Keratinocyte (primary cell): Measurements from ENCODE around the gene CNTNAP2.

ENCODE experiments used
- CTCF ChIP-seq, 3 experiments: IDR thresholded peaks in 1 of 3; conservative IDR thresholded peaks in 1 of 3; optimal IDR thresholded peaks in 1 of 3; 2 replicates in 2 of 3; 3 replicates in 1 of 3; pipeline versions ENCODE3 to v1.5.1; 2011; ENCODE audit warnings: low read length in 3 of 3, mild to moderate bottlenecking in 3 of 3, moderate library complexity in 2 of 3, control low read depth in 1 of 3, inconsistent platforms in 1 of 3; ENCODE audit not compliant: insufficient read depth in 2 of 3; ENCODE audit errors: extremely low read depth in 1 of 3
- EZH2 ChIP-seq: IDR thresholded peaks from one replicate; pipeline ENCODE4 v1.6.1; 2012; ENCODE audit warnings: inconsistent platforms, mild to moderate bottlenecking, low read length, moderate library complexity

- TF ChIP-seq CTCF (optimal IDR thresholded peaks at IDR 0.05 in 1 of 3, IDR thresholded peaks at IDR 0.05 in 1 of 3, conservative IDR thresholded peaks at IDR 0.05 in 1 of 3; ENCODE audit: extremely low read depth in 1 of 3, insufficient read depth in 2 of 3, low read length in 3 of 3) (no peak), EZH2 (no peak)
These were observed 99.9 kb downstream of the CNTNAP2 start for GRCh38 chr7:146216396-146217041.
